GM19035 (cell line): ENCODE data around the gene ATP10D.
"Not testable (repeated sequence)": the region's sequence is repeated elsewhere in the genome, so short reads cannot be mapped to it uniquely, and the experiment has no call there.

Experiments used
- ATAC-seq: cut with Tn5 transposase; IDR thresholded peaks from one replicate; pipeline ENCODE4 v1.9.1; 2021; ENCODE audit not compliant: unreplicated experiment

ATP10D gene

GRCh38 chr4:47486727-47487126, 1.7 kb downstream of the ATP10D start:
- ATAC-seq = not testable (repeated sequence)

- no peak for ATAC-seq
Measured at GRCh38 chr4:47488706-47489105, 3.6 kb downstream of the ATP10D start.

- ATAC-seq = peak; percentile 56
Measured at GRCh38 chr4:47490550-47490949, 5.5 kb downstream of the ATP10D start.

GRCh38 chr4:47493238-47494123, 8.4 kb downstream of the ATP10D start:
- peak; percentile 58 for ATAC-seq

GRCh38 chr4:47494124-47494430, 9.0 kb downstream of the ATP10D start:
- ATAC-seq = no peak

- no peak for ATAC-seq
Measured at GRCh38 chr4:47498899-47499298, 13.8 kb downstream of the ATP10D start.

- ATAC-seq = peak; percentile 41
Measured at GRCh38 chr4:47499700-47500099, 14.6 kb downstream of the ATP10D start.

GRCh38 chr4:47500776-47501175, 15.7 kb downstream of the ATP10D start:
- ATAC-seq = no peak

GRCh38 chr4:47505147-47505546, 20.1 kb downstream of the ATP10D start:
- ATAC-seq = no peak

GRCh38 chr4:47505666-47506065, 20.6 kb downstream of the ATP10D start:
- ATAC-seq = no peak

GRCh38 chr4:47510506-47511143, 25.6 kb downstream of the ATP10D start:
- ATAC-seq = peak; percentile 98

GRCh38 chr4:47513461-47513860, 28.4 kb downstream of the ATP10D start:
- no peak for ATAC-seq

- peak; percentile 99 for ATAC-seq
Measured at GRCh38 chr4:47519239-47519883, 34.3 kb downstream of the ATP10D start.

- no peak for ATAC-seq
Measured at GRCh38 chr4:47525154-47525819, 40.2 kb downstream of the ATP10D start.

GRCh38 chr4:47526281-47526680, 41.2 kb downstream of the ATP10D start:
- ATAC-seq = no peak

GRCh38 chr4:47528646-47529045, 43.6 kb downstream of the ATP10D start:
- ATAC-seq = not testable (repeated sequence)

GRCh38 chr4:47530801-47531200, 45.7 kb downstream of the ATP10D start:
- ATAC-seq = no peak

GRCh38 chr4:47531241-47531953, 46.3 kb downstream of the ATP10D start:
- ATAC-seq = peak; percentile 100

- ATAC-seq = no peak
Measured at GRCh38 chr4:47531954-47532321, 46.9 kb downstream of the ATP10D start.

- no peak for ATAC-seq
Measured at GRCh38 chr4:47532658-47533057, 47.6 kb downstream of the ATP10D start.
